IPS-20b (cell line): ENCODE results near the gene DUOXA1.
A peak's percentile ranks its signal among the peaks of the same experiment; 100 is the strongest.

Experiments
- H3K27ac ChIP-seq: one replicate; pipeline ENCODE4 v1.5.1; 2013; ENCODE audit warnings: low read length
- H3K27me3 ChIP-seq: 2 replicates; pipeline ENCODE4 v1.6.1; 2013; ENCODE audit warnings: mild to moderate bottlenecking, low read length, inconsistent platforms; ENCODE audit not compliant: insufficient read depth
- H3K36me3 ChIP-seq: 2 replicates; pipeline ENCODE4 v1.6.1; 2013; ENCODE audit warnings: low read depth, mild to moderate bottlenecking, inconsistent platforms, low read length, moderate library complexity; ENCODE audit not compliant: insufficient read depth
- H3K4me1 ChIP-seq: 2 replicates; pipeline ENCODE4 v1.6.1; 2013; ENCODE audit warnings: mild to moderate bottlenecking, control low read depth, inconsistent platforms, low read length, moderate library complexity; ENCODE audit not compliant: insufficient read depth
- H3K4me3 ChIP-seq: 2 replicates; pipeline ENCODE4 v1.5.1; 2013; ENCODE audit warnings: mild to moderate bottlenecking, low read length, inconsistent platforms
- H3K9ac ChIP-seq: 2 replicates; pipeline ENCODE4 v1.6.1; 2013; ENCODE audit warnings: low read depth, mild to moderate bottlenecking, inconsistent platforms, low read length, moderate library complexity
- H3K9me3 ChIP-seq: 2 replicates; pipeline ENCODE4 v1.6.1; 2013; ENCODE audit warnings: mild to moderate bottlenecking, low read depth, low read length, inconsistent platforms; ENCODE audit not compliant: insufficient read depth

DUOXA1 gene, protein sequence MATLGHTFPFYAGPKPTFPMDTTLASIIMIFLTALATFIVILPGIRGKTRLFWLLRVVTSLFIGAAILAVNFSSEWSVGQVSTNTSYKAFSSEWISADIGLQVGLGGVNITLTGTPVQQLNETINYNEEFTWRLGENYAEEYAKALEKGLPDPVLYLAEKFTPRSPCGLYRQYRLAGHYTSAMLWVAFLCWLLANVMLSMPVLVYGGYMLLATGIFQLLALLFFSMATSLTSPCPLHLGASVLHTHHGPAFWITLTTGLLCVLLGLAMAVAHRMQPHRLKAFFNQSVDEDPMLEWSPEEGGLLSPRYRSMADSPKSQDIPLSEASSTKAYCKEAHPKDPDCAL

DNA sequence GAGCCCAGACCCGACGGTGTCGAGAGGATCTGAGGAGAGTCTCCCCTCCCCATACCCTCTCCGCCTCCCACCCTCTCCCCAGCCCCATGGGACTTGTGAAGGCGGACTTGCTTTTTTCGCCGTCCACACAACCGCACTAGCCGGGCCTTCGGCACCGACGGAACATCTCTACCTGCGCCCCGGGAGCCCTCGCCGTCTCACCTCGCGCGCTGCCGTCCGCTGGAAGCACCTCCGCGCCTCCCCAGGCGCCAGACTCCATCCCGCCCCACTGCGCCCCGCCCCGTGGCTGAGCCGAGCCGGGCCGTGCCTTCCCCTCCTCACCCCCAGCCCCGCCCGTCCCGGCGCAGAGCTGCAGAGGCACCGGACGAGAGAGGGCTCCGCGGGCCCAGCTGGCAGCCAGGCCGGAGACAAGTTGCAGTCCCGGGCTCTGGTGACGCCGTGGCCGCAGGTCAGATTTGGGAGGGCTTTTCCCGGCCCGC, at the start of gene DUOXA1, which contains the start of gene DUOX1:
Gene DUOXA1, minus strand, starts transcription at position 229 of the 479 bp plus-strand sequence. CDS start 6,865 bp downstream, outside the sequence.
Gene DUOX1, plus strand, starts transcription at position 344 of the 479 bp plus-strand sequence. CDS start 1,973 bp downstream, outside the sequence.
- H3K4me3 ChIP-seq = peak within 1 kb of the TSS; percentile 72
- no peaks in the 10 kb centered on the region; the same call in 1 of the 2 replicates for H3K9me3 ChIP-seq
- H3K9ac ChIP-seq = no peak within 1 kb of the TSS
- H3K36me3 ChIP-seq = no peaks in the 10 kb centered on the region
- H3K4me1 ChIP-seq = no peaks in the 10 kb centered on the region; the same call in 1 of the 2 replicates
- no peak within 1 kb of the TSS for H3K27ac ChIP-seq
- peaks cover 100% of the 10 kb centered on the region for H3K27me3 ChIP-seq

DNA sequence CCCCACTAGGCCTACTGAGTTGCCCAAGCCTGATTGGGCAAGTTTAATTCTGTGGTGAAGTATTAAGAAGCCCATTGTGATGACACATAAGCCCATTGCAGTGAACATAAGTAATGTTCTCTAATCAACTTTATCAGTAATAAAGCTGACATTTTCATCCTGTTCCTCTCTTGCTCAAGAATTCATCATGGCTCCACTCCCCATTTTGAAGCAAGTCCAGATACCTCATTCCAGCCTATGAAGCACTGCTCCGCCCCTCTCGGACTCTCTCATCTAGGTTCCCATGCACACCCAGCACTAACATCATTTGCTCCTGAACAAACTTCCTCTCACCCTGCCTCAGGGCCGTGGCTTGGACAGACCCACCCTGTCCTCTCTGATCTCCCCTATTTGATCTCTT, 47.6 kb upstream of the DUOXA1 start:
- Histone ChIP-seq H3K27me3 (no peaks in the 10 kb centered on the region), H3K9me3 (no peaks in the 10 kb centered on the region), H3K27ac (no peak overlapping the region), H3K4me1 (peaks cover 6% of the 10 kb centered on the region), H3K36me3 (peaks cover 44% of the 10 kb centered on the region), H3K4me3 (no peak overlapping the region), H3K9ac (no peak overlapping the region)

DNA sequence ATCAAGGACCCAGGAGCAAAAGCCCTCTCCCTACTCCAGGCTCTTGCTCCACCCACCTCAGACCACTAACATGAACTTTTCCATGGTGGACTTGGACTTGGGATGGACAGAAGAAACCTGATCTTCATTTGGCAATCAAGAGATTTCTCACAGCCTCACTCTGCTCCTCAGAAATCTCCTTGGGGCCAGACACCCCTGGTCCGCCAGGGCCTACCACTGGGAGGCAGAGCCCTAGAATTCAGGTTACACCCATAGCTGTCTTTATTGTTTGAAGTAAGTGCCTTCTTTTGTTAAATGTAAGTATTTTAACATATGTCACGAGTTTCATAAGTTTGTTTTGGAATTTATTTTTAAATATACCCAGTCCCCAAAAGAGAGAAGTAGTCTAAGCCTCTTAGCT, 44.9 kb upstream of the DUOXA1 start:
- no peaks in the 10 kb centered on the region for H3K27me3 ChIP-seq
- H3K27ac ChIP-seq = no peak overlapping the region
- no peaks in the 10 kb centered on the region for H3K9me3 ChIP-seq
- H3K4me1 ChIP-seq = peaks cover 8% of the 10 kb centered on the region; the same call in 1 of the 2 replicates
- H3K36me3 ChIP-seq = peaks cover 51% of the 10 kb centered on the region
- no peak overlapping the region for H3K9ac ChIP-seq
- no peak overlapping the region for H3K4me3 ChIP-seq

DNA sequence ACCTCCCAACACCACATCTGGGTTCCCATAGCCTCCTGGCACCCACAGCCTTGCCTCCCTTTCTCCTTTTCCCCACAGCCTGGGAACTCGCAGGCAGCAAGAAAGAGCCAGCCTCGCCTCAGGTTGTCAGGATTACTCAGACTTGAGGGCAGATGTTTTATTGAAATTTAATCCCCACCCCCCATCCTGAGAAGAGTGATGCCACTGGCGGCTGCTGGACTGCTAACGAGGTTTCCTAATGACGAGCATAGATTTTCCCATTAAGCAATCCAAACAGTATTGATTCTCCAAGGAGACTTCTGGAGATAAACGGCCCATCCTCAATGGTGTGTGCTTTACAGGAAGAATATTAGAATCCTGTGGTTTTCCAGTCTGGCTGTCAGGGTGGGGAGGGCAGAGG, 44.4 kb upstream of the DUOXA1 start:
- H3K9ac ChIP-seq = no peak overlapping the region
- peaks cover 13% of the 10 kb centered on the region; the same call in 1 of the 2 replicates for H3K4me1 ChIP-seq
- H3K9me3 ChIP-seq = no peaks in the 10 kb centered on the region
- no peak overlapping the region for H3K27ac ChIP-seq
- H3K27me3 ChIP-seq = no peaks in the 10 kb centered on the region
- H3K36me3 ChIP-seq = peaks cover 51% of the 10 kb centered on the region
- H3K4me3 ChIP-seq = no peak overlapping the region

DNA sequence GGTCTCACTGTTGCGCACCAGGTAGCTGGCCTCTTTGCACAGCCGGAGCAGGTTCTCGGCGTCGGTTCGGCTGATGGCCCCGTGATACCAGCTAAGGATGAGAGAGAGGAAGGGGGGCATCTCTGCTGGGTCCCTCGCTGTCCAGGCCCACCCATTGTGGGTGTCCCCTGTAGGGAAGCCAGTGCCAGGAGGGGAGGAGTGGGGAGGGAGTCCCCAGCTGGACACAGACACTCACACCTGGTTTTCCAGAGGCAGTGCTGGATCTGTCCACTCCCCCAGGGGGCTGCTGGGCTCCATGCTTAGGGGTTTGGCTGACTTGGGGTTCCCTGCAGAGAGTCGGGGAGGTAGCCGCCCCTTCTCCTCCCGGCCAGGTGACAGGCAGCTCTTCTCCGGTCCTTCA, 42.2 kb upstream of the DUOXA1 start:
- no peaks in the 10 kb centered on the region for H3K9me3 ChIP-seq
- peaks cover 39% of the 10 kb centered on the region for H3K36me3 ChIP-seq
- H3K4me3 ChIP-seq = no peak overlapping the region
- no peaks in the 10 kb centered on the region for H3K27me3 ChIP-seq
- no peak overlapping the region for H3K9ac ChIP-seq
- no peak overlapping the region for H3K27ac ChIP-seq
- peaks cover 25% of the 10 kb centered on the region for H3K4me1 ChIP-seq

DNA sequence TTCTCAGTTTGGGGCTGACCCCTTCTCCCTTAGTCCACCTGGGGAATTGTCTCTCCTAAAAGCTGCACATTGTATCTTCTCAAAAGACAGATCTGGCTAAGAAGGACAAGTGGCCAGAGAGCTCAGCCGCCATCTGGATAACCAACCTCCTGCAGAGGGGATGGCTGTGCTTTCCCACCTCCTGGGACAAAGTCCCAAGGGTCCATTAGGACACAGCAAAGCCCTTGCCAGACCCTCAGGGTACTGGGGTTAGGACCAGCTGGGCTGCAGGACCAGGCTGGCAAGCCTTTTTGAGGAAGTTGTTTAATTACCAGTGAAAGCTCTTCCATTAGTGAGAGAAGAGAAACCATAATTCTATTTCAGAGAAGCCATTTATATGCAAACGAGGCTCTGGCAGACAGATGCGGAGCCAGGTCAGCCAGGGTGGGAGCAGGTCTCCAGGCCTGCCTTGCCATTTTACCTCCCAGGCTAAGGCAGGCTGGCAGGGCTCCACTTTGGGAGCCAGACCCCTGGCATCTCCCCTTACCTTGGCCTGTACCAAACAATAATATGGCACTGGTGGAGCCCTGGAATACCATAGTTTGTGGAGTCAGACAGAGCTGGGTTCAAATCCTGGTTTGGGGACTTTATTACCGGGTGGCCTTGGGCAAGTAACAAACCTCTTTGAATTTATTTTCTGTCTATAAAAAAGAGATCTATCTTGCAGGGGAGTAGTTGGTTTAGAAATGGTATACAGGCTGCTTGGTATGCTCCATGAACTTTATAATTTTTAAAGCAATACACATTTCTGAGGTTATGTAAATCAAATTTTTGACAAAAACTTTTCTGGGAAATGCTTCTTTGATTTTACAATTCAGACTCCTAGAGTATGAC, 40.2 kb upstream of the DUOXA1 start:
- peaks cover 25% of the 10 kb centered on the region for H3K4me1 ChIP-seq
- H3K27ac ChIP-seq = no peak overlapping the region
- no peak overlapping the region for H3K9ac ChIP-seq
- H3K4me3 ChIP-seq = no peak overlapping the region; the same call in 1 of the 2 replicates
- no peaks in the 10 kb centered on the region for H3K27me3 ChIP-seq
- peaks cover 22% of the 10 kb centered on the region; the same call in 1 of the 2 replicates for H3K36me3 ChIP-seq
- H3K9me3 ChIP-seq = no peaks in the 10 kb centered on the region

DNA sequence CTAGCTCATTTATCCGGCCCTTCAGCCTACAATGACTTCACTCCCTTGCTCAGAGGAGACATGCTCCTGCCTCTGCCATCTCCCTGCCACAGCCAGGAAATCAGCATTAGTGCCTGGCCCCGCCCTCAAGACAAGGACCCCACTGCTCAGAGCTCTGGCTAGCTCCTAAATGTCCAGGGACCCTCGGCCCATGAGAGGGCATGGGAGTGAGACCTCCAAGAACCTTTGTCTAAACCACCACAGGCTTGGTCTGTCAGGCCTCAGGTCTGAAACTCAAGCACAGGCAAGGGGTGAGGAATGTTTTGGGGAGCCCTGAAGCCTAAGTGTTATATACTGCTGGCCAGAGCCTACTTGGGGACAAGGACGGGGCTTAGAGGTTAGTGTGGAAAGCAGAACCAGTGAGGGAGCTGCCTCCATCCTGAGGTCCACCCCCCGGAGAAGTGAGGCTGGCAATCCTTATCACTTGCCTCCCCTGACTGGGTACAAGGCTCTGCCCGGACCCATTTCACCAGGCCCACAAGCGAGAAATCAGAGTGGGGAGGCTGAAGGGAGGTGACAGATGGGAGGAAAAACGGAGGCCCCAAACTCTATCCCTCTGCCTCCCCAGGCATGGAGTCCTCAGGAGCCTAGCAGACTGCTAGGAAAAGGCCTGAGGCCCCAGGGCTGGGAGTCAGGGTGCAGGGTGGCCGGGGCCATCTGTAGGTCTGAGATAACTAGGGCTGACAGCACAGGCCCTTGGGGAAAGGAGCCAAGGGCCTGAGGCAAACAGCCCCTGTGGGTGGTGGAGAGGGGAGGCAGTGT, 39.3 kb upstream of the DUOXA1 start:
- Histone ChIP-seq H3K4me3 (no peak overlapping the region), H3K9me3 (no peaks in the 10 kb centered on the region), H3K4me1 (peaks cover 25% of the 10 kb centered on the region), H3K27ac (no peak overlapping the region), H3K9ac (no peak overlapping the region), H3K27me3 (no peaks in the 10 kb centered on the region), H3K36me3 (peaks cover 15% of the 10 kb centered on the region; the same call in 1 of the 2 replicates)

DNA sequence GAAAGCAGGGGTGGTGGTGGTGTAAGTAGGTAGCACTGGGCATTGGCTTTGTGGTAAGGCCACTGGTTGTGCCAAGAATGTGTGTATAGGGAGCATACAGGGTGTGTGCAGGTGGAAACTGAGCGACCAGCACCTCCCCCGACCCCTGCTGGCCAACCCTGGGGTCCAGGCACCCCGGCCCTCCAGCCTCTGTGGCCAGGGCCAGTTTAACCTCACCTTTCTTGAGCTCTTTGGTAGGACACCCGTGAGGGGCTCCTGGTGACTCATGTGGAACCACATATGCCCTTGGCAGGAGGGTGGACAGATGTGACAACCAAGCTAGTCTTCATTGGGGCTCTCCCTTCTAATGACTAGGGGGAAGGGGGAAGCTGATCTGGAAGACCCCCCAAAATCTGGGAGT, 38.6 kb upstream of the DUOXA1 start:
- Histone ChIP-seq H3K9ac (no peak overlapping the region), H3K36me3 (peaks cover 11% of the 10 kb centered on the region; the same call in 1 of the 2 replicates), H3K4me3 (no peak overlapping the region), H3K9me3 (no peaks in the 10 kb centered on the region), H3K27ac (no peak overlapping the region), H3K27me3 (no peaks in the 10 kb centered on the region), H3K4me1 (peaks cover 25% of the 10 kb centered on the region)

DNA sequence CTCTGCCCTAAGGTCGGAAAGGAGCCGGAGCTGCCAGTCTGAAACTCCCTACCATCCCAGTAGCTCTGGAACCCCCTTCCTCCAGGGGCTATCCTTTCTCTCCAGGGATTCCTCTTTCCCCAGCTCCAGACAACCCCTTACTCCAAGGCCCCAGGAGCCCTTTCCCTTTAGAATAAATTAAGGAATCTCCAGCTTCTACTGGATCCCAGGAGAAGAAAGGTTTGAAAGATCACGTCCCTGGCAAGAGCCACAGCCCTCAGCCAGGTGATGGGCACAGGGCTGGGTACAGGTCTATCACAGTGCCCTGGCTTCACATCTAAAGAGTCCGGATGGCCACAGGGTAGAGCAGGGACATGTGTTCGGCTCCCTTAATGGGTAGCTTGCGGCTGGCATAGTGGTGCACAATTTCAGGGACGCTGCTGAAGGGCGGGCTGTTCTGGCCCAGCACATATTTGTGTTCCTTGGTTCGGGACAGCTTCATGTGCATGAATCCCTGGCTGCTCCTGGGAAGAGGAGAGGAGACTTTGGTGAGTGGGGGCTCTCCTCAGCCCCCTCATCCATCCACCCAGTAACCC, 38.0 kb upstream of the DUOXA1 start:
- Histone ChIP-seq H3K4me1 (peaks cover 25% of the 10 kb centered on the region), H3K27me3 (no peaks in the 10 kb centered on the region), H3K4me3 (peak overlapping the region; percentile 83), H3K27ac (no peak overlapping the region), H3K9me3 (no peaks in the 10 kb centered on the region), H3K36me3 (peaks cover 7% of the 10 kb centered on the region; the same call in 1 of the 2 replicates), H3K9ac (peak overlapping the region; percentile 84; the same call in 1 of the 2 replicates)

DNA sequence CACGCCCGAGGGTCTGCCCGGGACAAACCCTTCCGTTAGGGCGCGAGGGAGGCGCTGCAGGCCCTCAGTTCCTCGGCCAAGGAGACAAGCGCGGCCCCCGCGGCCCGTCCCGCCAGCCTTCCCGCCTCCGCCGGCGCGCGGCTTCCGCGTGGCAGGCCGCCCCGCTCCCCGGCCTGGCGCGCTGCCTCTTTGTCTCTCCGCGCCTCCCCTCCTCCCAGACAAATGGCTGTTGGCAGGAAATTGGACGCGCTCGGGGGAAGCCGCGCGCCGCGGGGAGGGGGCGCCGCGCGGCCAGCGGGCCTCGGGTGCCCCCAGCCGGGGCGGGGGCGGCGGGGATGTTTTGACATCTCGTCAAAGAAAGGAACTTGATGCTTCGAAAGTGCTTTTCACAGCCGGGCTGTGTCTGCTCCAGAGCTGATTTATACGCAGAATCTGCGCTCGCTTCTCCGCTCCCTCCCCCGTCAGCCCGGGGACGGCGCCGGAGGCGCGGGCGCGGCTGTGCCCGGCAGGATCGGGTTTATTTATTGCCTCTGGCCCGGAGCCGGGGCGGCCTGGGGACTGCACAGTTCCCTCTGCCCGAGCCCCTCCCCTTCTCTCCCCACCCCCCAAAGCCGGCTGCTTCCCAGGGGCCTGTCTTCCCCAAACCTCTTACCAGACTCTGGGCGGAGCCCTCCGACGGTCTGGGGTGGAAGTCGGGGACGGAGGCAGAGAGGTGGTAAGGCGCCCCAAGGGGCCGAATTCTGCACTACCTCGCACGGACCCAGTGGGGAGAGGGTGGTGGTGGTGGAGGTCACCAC, 37.4 kb upstream of the DUOXA1 start:
- H3K4me1 ChIP-seq = peaks cover 25% of the 10 kb centered on the region
- H3K36me3 ChIP-seq = peaks cover 7% of the 10 kb centered on the region; the same call in 1 of the 2 replicates
- H3K9me3 ChIP-seq = no peaks in the 10 kb centered on the region
- peak overlapping the region; percentile 5 for H3K27ac ChIP-seq
- peak overlapping the region; percentile 83 for H3K4me3 ChIP-seq
- H3K27me3 ChIP-seq = no peaks in the 10 kb centered on the region
- peak overlapping the region; percentile 84 for H3K9ac ChIP-seq
